GM18505 (cell line): Measurements from ENCODE around the gene FBXW7.

Experiments used
- ATAC-seq: cut with Tn5 transposase; IDR thresholded peaks from one replicate; pipeline ENCODE4 v1.9.1; 2021; ENCODE audit not compliant: unreplicated experiment
- POLR2A ChIP-seq: IDR thresholded peaks from 4 replicates; pipeline ENCODE4 v1.6.1; 2011; ENCODE audit warnings: borderline replicate concordance; ENCODE audit not compliant: insufficient read depth, insufficient read length; ENCODE audit errors: extremely low read depth

The FBXW7 gene

GRCh38 chr4:152321923-152322322 lies 214.0 kb downstream of the FBXW7 start:
- ATAC-seq = no peak
- TF ChIP-seq POLR2A = no peak

GRCh38 chr4:152321398-152321797 lies 214.5 kb downstream of the FBXW7 start:
- no peak for TF ChIP-seq POLR2A
- no peak for ATAC-seq

- TF ChIP-seq POLR2A = no peak
- ATAC-seq = no peak
These were observed 218.9 kb downstream of the FBXW7 start for GRCh38 chr4:152316969-152317368.

- TF ChIP-seq POLR2A = no peak
- ATAC-seq = no peak
These were observed 225.6 kb downstream of the FBXW7 start for GRCh38 chr4:152310257-152310656.

GRCh38 chr4:152309418-152309817 lies 226.5 kb downstream of the FBXW7 start:
- ATAC-seq = no peak
- TF ChIP-seq POLR2A = no peak

- no peak for ATAC-seq
- no peak for TF ChIP-seq POLR2A
These were observed 226.9 kb downstream of the FBXW7 start for GRCh38 chr4:152308951-152309350.

- no peak for ATAC-seq
- TF ChIP-seq POLR2A = no peak
These were observed 228.2 kb downstream of the FBXW7 start for GRCh38 chr4:152307669-152308068.

GRCh38 chr4:152306541-152306940 lies 229.4 kb downstream of the FBXW7 start:
- TF ChIP-seq POLR2A = no peak
- no peak for ATAC-seq

- peak; percentile 89 for ATAC-seq
- TF ChIP-seq POLR2A = no peak
These were observed 231.7 kb downstream of the FBXW7 start for GRCh38 chr4:152304220-152304619.

GRCh38 chr4:152301381-152301780 lies 234.5 kb downstream of the FBXW7 start:
- ATAC-seq = no peak
- TF ChIP-seq POLR2A = no peak

- no peak for TF ChIP-seq POLR2A
- ATAC-seq = no peak
These were observed 236.3 kb downstream of the FBXW7 start for GRCh38 chr4:152299553-152299952.

- ATAC-seq = no peak
- TF ChIP-seq POLR2A = no peak
These were observed 239.5 kb downstream of the FBXW7 start for GRCh38 chr4:152296386-152296785.

- no peak for TF ChIP-seq POLR2A
- ATAC-seq = no peak
These were observed 241.1 kb downstream of the FBXW7 start for GRCh38 chr4:152294765-152295164.

- no peak for ATAC-seq
- no peak for TF ChIP-seq POLR2A
These were observed 241.6 kb downstream of the FBXW7 start for GRCh38 chr4:152294331-152294730.

- no peak for ATAC-seq
- TF ChIP-seq POLR2A = no peak
These were observed 242.4 kb downstream of the FBXW7 start for GRCh38 chr4:152293527-152293926.

GRCh38 chr4:152290366-152290921 lies 245.4 kb downstream of the FBXW7 start:
- ATAC-seq = no peak
- no peak for TF ChIP-seq POLR2A

GRCh38 chr4:152289941-152290340 lies 246.0 kb downstream of the FBXW7 start:
- no peak for TF ChIP-seq POLR2A
- no peak for ATAC-seq
